NCI-H510A treated with DMSO at 0.1 percent for 48 hours (cell line): ENCODE measurements around the gene CHMP4B.

Experiments
- DNase-seq: peaks from one replicate; lab custom pipeline; 2025; lab: John Stamatoyannopoulos, UW

Gene CHMP4B

GRCh38 chr20:33810885-33811775 lies at the start of gene CHMP4B:
TSS of gene CHMP4B (plus strand) at chr20:33811348. CDS start at chr20:33811469, 121 bp downstream.
- peak; percentile 98 for DNase-seq

GRCh38 chr20:33761698-33762250 lies 49.4 kb upstream of the CHMP4B start:
- no peak for DNase-seq

GRCh38 chr20:33765099-33765498 lies 46.0 kb upstream of the CHMP4B start:
- no peak for DNase-seq

- DNase-seq, result no peak
Measured at GRCh38 chr20:33765592-33765991, 45.6 kb upstream of the CHMP4B start.

GRCh38 chr20:33766686-33767085 lies 44.5 kb upstream of the CHMP4B start:
- no peak for DNase-seq

- no peak for DNase-seq
Measured at GRCh38 chr20:33767777-33768138, 43.4 kb upstream of the CHMP4B start.

- no peak for DNase-seq
Measured at GRCh38 chr20:33769043-33769442, 42.1 kb upstream of the CHMP4B start.

- DNase-seq, result peak; percentile 27
Measured at GRCh38 chr20:33770005-33770404, 41.1 kb upstream of the CHMP4B start.

GRCh38 chr20:33771938-33772337 lies 39.2 kb upstream of the CHMP4B start:
- no peak for DNase-seq

GRCh38 chr20:33772439-33772838 lies 38.7 kb upstream of the CHMP4B start:
- no peak for DNase-seq

GRCh38 chr20:33773412-33774089 lies 37.6 kb upstream of the CHMP4B start:
- DNase-seq, result no peak

GRCh38 chr20:33777816-33778215 lies 33.3 kb upstream of the CHMP4B start:
- DNase-seq, result no peak

- peak; percentile 61 for DNase-seq
Measured at GRCh38 chr20:33781133-33781532, 30.0 kb upstream of the CHMP4B start.

- no peak for DNase-seq
Measured at GRCh38 chr20:33781945-33782344, 29.2 kb upstream of the CHMP4B start.

GRCh38 chr20:33783256-33783655 lies 27.9 kb upstream of the CHMP4B start:
- DNase-seq, result no peak

GRCh38 chr20:33783818-33784217 lies 27.3 kb upstream of the CHMP4B start:
- no peak for DNase-seq

GRCh38 chr20:33784225-33784624 lies 26.9 kb upstream of the CHMP4B start:
- DNase-seq, result no peak

GRCh38 chr20:33785503-33785902 lies 25.6 kb upstream of the CHMP4B start:
- no peak for DNase-seq

- DNase-seq, result no peak
Measured at GRCh38 chr20:33787253-33787891, 23.8 kb upstream of the CHMP4B start.

- no peak for DNase-seq
Measured at GRCh38 chr20:33788351-33789049, 22.6 kb upstream of the CHMP4B start.

GRCh38 chr20:33789109-33789857 lies 21.9 kb upstream of the CHMP4B start:
- DNase-seq, result peak; percentile 31
